Stromal cell of bone marrow (primary cell): ENCODE measurements around the gene TSC22D4.
"Not testable (repeated sequence)": the region's sequence is repeated elsewhere in the genome, so short reads cannot be mapped to it uniquely, and the experiment has no call there.

Experiments used
- DNase-seq: peaks from one replicate; pipeline ENCODE4 v3.0.0-alpha.2; 2012; ENCODE audit warnings: low read depth

The TSC22D4 gene

DNA sequence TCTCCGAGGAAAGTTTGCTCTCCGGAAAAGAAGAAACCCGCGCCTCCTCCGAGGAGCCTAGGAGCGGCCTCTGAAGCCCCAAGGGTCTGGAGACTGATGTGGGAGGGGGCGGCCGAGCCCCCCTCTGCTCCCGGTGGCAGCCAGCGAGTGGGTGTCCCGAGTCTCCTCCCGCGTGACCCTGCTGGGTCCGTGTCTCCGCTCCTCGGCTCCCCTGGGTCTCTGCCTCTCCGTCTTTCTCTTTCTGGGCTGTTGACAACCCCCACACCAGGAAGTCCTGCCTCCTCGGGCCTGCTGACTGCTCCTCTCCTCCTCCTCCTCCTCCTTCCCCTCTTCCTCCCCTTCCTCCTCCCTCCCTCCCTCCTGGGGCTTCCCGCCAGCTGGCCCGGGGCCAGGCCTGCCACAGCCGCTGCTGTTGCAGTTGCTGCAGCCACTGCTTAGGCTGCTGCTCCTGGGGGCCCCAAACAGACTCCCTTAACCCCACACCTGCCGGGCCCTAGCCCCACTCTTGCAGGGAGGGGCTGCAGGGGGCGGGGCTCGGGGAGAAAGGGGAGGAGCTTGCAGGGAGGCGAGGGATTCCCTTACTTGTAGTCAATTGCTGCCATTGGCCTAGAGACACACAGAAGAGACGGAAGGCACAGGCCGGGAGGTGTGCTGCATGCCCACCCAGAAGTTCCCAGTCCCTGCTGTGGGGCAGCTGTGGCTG is at the start of gene TSC22D4:
Gene TSC22D4, minus strand, starts transcription at position 257 of the 703 bp plus-strand sequence. CDS start 1,176 bp downstream, outside the sequence.
- DNase-seq: peak; percentile 88

DNA sequence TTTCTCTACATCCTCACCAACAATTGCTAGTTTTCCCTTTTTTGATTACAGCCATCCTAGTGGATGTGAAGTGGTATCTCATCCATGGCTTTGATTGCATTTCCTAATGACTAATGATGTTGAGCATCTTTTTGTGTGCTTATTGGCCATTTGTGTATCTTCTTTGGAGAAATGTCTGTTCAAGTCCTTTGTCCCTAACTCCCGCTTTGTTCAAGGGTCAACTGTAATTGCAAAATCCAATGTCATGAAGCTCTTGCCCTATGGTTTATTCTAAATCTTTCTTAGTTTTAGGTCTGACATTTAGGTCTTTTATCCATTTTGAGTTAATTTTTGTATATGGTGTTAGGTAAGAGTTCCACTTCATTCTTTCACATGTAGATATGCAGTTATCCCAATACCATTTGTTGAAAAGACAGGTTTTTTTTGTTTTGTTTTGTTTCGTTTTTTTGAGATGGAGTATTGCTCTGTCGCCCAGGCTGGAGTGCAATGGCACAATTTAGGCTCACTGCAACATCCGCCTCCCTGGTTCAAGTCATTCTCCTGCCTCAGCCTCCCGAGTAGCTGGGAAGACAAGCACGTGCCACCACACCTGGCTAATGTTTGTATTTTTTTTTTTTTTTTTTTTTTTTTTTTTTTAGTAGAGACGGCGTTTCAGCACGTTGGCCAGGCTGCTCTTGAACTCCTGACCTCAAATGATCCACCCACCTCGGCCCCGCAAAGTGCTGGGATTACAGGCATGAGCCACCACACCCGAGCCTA is 49.3 kb upstream of the TSC22D4 start:
- not testable (repeated sequence) for DNase-seq

DNA sequence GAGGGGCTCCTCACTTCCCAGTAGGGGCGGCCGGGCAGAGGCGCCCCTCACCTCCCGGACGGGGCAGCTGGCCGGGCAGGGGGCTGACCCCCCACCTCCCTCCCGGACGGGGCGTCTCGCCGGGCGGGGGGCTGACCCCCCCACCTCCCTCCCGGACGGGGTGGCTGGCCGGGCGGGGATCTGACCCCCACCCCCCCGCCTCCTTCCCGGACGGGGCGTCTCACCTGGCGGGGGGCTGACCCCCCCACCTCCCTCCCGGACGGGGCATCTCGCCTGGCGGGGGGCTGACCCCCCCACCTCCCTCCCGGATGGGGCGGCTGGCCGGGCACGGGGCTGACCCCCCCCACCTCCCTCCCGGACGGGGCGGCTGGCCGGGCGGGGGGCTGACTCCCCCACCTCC is 44.2 kb upstream of the TSC22D4 start:
- DNase-seq: not testable (repeated sequence)

DNA sequence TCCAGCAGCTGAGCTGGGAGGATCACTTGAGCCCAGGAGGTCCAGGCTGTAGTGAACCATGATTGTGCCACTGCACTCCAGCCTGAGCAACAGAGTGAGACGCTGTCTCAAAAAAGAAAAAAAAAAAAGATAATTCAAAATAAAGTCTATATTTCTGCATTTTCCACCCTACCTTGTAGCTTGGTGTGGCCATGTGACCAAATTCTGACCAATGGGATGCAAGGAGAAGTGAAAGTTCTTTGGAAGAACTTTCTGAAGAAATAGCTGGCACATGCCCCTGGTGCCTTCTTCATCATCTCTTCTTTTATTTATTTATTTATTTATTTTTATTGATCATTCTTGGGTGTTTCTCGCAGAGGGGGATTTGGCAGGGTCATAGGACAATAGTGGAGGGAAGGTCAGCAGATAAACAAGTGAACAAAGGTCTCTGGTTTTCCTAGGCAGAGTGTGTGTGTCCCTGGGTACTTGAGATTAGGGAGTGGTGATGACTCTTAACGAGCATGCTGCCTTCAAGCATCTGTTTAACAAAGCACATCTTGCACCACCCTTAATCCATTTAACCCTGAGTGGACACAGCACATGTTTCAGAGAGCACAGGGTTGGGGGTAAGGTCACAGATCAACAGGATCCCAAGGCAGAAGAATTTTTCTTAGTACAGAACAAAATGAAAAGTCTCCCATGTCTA is 43.0 kb upstream of the TSC22D4 start:
- not testable (repeated sequence) for DNase-seq

DNA sequence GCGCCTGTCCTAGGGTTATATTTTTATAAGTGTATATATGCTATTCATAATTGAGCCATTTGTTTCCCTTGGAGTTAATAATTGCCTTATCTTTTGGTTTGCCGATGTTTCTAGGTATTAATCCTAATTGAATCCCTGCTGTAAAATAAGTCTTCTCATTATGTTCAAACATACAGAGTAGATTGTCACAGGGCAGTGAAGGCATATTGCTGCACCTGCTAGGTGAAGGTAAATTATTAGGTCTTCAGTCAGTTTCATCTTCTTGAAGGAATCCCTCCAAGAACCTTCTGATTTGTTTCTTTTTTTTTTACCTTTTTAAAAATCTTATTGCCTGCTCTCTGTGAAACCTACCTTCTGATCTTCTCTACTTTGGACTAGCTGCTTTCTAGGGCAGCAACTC is 42.1 kb upstream of the TSC22D4 start:
- no peak for DNase-seq

DNA sequence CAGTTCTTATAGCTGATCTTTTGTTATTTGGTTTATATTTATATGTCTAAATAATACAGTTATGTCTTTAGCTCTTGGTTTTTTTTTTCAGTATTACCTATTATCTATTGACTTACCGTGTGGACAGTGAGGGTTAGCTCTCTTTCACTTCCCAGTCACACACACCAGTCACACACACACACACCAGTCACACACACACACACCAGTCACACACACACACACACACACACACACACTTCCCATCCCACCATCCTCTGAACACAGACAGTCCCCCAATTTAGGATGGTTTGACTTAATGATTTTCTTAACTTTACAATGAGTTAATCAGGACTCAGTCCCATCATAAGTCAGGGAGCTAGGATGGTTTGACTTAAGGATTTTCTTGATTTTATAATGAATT is 41.1 kb upstream of the TSC22D4 start:
- no peak for DNase-seq

DNA sequence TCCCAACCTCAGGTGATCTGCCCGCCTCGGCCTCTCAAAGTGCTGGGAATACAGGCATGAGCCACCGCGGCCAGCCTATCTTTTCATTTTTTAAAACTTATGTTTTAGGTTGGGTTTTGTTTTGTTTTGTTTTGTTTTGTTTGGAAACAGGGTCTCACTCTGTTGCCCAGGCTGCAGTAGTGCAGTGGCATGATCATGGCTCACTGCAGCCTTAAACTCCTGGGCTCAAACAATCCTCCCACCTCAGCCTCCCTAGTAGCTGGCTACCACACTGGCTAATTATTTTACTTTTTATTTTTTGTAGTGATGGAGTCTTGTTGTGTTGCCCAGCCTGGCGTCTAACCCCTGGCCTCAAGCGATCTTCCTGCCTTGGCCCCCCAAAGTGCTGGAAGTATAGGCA is 40.6 kb upstream of the TSC22D4 start:
- DNase-seq: no peak

DNA sequence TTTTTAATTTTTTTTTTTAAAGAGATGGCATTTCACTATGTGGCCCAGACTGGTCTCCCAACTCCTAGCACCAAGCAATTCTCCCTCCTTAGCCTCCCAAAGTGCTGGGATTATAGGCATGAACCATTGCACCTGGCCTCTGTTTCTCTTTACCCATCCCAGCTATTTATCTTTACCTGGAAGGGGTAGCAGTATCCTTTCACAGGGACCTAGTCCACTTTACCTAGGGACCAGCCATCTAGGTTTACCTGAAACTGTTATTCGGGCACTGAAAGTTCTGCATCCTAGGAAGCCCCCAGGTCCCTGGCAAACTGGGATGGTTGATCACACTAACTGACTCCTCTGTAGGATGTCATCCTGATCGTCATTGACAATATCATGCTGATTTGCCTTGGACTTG is 38.3 kb upstream of the TSC22D4 start:
- no peak for DNase-seq

DNA sequence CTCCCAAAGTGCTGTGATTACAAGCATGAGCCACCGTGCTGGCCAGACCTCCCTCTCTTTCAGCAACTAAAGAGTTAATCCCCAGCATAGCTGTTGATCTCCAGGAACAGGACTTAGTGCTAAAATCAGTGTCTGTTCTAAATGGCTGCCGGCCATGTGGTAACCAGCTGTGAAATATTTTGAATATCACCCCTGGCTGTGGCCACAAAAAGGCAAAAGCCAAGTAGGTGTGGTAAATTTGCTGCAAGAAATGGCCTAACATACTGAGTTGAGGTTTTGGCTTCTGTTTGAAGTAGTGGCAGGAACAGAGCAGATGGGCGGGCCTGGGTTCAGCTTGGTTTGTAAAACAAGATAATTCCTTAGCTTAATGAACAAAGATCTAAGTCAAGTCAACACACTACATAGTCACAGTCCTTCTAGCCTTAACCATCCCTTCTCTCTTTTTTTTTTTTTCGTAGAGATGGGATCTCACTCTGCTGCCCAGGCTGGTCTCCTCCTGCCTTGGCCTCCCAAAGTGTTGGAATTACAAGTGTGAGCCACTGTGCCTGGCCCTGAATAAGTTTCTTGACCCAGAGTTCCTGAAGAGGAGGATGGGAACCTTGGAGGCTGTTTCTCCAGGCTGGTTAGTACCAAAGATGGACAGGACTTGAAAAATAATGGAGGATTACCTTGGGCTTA is 37.3 kb upstream of the TSC22D4 start:
- peak; percentile 80 for DNase-seq

DNA sequence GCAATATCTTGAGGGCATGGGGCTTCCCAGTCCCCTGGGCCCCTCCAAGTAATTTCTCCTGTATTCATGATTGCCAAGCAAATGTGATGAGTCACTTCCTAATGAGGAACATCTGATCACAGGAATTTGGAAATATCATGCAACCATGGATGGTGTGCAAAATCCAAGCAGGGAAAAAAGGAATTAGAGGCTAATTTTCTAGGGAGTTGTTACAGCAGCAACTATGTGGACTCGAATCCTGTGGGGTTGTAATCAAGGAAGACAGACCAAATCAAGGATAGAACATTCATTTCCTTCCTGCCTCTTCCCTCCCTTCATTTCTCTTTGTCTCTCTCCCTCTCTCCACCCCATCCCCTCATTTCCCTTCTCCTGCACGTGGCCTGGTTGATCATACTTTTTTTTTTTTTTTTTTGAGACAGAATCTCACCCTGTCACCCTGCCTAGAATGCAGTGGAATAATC is 36.1 kb upstream of the TSC22D4 start:
- peak; percentile 81 for DNase-seq

DNA sequence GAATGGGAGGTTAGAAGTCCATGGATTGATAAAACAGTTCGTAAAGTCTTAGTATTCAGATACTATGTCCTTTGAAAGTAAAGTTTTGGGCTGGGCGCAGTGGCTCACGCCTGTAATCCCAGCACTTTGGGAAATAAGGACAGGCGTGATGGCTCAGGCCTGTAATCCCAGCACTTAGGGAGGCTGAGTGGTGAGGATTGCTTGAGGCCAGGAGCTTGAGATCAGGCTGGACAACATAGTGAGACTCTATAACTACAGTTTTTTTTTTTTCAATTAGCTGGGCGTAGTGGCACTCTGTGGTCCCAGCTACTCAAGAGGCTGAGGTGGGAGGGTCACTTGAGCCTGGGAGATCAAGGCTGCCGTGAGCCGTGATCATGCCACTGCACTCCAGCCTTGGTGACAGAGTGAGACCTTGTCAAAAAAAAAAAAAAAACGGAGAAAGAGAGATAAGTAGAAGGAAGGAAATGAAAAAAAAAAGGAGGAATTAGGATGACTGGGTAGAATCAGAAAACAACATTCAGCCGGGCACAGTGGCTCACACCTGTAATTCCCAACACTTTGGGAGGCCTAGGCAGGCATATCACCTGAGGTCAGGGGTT is 34.3 kb upstream of the TSC22D4 start:
- DNase-seq: no peak

DNA sequence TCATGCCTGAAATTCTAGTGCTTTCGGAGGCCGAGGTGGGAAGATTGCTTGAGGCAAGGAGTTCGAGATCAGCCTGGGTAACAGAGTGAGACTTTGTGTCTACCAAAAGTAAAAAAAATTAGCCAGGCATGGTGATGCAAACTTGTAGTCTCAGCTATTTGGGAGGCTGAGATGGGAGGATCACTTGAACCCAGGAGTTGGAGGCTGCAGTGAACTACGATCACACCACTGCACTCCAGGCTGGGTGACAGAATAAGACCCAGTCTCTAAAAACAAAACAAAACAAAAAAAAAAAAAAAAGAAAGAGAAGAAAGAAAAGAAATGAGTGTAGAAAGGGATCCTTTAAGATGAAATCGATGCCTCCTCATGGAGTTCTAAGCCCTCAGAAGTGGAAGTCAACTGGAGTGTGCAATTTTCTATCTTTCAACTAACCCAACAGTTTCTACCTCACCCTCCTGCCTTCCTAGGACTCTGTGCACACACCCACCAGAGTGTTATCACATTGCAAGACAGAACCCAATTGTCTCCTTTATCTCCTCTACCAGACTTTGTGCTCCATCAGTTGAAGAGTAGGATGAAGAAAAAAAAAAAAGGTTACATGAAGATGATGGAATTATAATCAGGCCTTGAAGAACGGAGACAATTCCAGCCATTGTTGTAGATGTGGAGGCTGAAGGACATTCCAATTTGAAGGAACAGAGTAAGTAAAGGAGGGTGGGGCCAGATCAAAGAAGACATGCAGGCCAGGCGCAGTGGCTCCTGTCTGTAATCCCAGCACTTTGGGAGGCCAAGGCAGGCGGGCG is 31.6 kb upstream of the TSC22D4 start:
- DNase-seq: no peak

DNA sequence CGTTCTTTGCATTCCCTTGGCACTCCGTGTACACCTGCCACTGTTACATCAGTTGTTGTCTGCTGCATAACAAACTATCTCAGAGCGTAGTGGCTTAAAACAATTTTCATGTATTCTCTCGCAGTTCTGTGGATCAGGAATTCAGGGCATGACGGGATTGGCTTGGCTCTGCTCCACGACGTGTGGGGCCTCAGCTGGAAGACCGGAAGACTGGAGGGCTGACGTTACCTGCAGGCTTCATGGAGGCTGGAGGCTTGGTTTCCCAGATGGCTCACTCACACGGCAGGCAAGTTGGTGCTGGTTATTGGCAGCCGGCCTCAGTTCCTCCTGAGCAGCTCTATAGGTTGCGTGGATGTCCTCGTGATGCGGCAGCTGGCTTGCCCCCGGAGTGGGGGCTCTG is 30.2 kb upstream of the TSC22D4 start:
- DNase-seq: no peak

DNA sequence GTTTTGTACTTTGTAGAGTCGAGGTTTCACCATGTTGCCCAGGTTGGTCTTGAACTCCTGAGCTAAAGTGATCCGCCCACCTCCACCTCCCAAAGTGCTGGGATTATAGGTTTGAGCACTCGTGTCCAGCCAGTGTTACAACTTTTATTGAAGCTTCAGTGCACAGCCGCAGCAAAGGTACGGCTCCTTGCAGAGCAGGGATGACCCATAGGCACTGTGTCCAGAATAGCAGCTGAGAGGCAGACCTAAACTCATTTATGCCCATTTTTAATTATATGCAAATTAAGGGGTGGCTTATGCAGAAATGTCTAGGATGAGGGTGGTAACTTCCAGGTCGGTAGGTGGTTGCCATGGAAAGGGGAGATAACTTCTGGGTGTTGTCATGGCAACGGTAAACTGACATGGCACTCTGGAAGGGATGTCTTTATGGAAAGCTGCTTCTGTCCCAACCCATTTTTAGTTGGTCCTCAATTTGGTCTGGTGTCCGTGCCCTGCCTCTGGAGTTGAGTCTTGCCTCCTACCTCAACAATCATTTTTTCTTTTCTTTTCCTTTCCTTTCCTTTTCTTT is 27.4 kb upstream of the TSC22D4 start:
- no peak for DNase-seq

DNA sequence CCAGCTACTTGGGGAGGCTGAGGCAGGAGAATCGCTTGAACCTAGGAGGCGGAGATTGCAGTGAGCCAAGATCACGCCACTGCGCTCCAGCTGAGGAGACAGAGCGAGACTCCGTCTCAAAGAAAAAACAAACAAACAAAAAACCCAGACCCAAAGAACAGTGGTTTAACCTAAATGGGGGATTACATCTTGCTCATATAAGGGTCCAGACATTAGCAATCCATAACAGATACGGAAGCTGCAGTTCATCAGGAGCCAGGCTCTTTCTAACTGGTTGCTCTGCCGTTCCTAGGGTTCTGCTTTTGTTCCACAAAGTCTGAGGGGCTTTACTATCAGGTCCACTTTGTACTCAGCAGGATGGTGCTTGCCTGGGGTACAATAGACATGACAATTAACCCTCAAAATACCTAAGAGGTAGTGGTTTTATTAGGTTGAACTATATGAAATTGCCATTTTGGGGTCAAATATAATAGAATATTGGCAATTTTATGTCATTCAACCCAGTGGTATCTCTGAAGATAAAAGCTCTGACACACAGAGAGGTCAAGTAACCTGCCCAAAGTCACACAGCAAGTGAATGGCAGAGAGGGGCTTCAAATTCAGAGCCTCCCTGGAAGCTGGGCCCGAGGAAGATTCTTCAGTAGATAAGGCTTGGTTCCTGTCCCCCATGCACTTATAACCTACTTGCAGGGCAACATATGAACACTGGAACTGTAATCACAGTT is 26.0 kb upstream of the TSC22D4 start:
- DNase-seq: no peak

DNA sequence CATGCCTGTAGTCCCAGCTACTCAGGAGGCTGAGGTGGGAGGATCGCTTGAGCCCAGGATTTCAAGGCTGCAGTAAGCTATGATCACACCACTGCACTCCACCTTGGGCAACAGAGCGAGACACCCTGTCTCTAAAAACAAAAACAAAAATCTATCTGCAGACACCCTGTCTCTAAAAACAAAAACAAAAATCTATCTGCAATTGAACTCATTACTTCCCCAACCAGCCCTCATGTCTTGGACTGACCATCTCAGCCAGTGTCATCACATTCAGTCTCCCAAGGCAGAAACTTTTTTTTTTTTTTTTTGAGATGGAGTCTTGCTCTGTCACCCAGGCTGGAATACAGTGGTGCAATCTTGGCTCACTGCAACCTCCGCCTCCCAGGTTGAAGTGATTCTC is 25.0 kb upstream of the TSC22D4 start:
- DNase-seq: not testable (repeated sequence)

DNA sequence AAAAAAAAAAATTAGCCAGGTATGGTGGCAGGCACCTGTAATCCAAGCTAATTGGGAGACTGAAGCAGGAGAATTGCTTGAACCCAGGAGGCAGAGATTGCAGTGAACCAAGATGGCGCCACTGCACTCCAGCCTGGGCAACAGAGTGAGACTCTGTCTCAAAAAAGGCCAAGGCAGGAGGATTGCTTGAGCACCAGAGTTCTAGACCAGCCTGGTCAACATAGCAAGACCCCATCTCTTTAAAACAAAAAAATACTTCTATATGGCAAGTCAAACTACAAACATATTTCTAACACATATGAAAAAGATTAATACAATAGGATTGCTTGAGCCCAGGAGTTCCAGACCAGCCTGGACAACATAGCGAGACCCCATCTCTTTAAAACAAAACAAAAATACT is 21.7 kb upstream of the TSC22D4 start:
- DNase-seq: not testable (repeated sequence)

DNA sequence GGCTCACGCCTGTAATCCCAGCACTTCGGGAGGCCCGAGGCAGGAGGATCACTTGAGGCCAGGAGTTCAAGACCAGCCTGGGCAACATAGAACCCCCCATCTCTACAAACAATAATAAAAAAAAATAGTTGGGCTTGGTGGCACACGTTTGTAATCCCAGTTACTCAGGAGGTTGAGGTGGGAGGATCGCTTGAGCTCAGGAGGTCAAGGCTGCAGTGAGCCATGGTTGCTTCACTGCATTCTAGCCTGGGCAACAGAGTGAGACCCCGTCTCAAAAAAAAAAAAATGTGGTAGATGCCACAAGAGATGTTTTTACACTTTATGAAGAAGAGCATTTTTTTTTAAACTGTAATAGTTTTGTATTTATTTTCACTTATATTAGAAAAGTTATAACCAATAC is 17.5 kb upstream of the TSC22D4 start:
- DNase-seq: no peak

DNA sequence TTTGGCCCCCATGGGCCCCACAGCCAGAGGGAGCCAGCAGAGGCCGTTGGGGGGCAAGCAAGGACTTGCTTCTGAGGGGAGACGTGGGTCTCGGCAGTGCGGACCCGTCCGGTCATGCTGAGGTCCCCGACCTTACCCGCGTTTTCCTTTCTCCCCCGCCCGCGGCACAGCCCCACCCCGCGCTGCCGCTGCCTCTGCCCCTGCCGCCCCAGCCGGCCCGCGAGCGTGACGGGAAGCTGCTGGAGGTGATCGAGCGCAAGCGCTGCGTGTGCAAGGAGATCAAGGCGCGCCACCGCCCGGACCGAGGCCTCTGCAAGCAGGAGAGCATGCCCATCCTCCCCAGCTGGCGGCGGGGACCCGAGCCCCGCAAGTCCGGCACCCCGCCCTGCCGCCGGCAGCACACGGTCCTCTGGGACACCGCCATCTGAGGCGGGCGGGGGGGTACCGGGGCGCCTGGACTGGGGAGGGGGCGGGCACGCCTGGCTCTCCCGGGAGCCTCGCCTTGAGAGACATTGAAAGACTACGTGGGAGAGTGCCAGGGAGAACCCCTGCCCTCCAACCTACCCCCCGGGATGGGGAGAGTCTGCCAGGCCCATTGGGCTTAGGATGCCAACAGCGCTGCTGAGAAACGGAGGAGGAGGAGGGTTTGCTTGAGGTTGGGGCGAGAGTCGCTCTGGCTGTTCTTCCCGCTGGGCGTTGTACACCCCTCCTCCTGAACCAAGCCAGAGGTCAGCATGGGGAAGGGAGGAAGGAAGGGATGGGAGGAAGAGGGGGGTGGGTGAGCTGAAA is 14.7 kb upstream of the TSC22D4 start:
- DNase-seq: no peak
